Measurements from ENCODE around the gene ABCC5.

- TF ChIP-seq CTCF (IDR thresholded peaks at IDR 0.05) (no peak), POLR2A (IDR thresholded peaks at IDR 0.05) (no peak)
Measured at GRCh38 chr3:184066211-184066610, 48.5 kb upstream of the ABCC5 start.
